NT2/D1 (cell line): ENCODE results near the gene DPH7.
A peak's percentile ranks its signal among the peaks of the same experiment; 100 is the strongest.

Experiments used
- DNase-seq: peaks from one replicate; pipeline ENCODE4 v3.0.0-alpha.2; 2011; ENCODE audit warnings: low read depth, low spot score
- H3K27me3 ChIP-seq: 2 replicates; pipeline ENCODE4 v1.6.0; 2011; ENCODE audit warnings: mild to moderate bottlenecking; ENCODE audit not compliant: insufficient read length, insufficient read depth
- H3K36me3 ChIP-seq: 2 replicates; pipeline ENCODE4 v1.6.1; 2011; ENCODE audit warnings: mild to moderate bottlenecking, low read length, mixed read lengths; ENCODE audit not compliant: insufficient read depth, insufficient read length
- H3K4me1 ChIP-seq: 2 replicates; pipeline ENCODE4 v1.5.1; 2011; ENCODE audit not compliant: insufficient read depth, insufficient read length
- H3K4me3 ChIP-seq: 2 replicates; pipeline ENCODE4 v1.5.1; 2011; ENCODE audit warnings: low read depth; ENCODE audit not compliant: insufficient read length
- H3K9ac ChIP-seq: 2 replicates; pipeline ENCODE4 v1.6.0; 2011; ENCODE audit warnings: low read depth; ENCODE audit not compliant: insufficient read length
- H3K9me3 ChIP-seq: 2 replicates; pipeline ENCODE4 v1.5.1; 2011; ENCODE audit warnings: mild to moderate bottlenecking, low read length; ENCODE audit not compliant: insufficient read depth
- SUZ12 ChIP-seq: IDR thresholded peaks from 2 replicates; pipeline ENCODE4 v1.6.1; 2011; ENCODE audit not compliant: insufficient read length, insufficient read depth; ENCODE audit errors: extremely low read depth
- YY1 ChIP-seq: IDR thresholded peaks from 2 replicates; pipeline ENCODE4 v1.6.1; 2011; ENCODE audit not compliant: insufficient read length, insufficient read depth
- ZNF274 ChIP-seq: IDR thresholded peaks from 2 replicates; pipeline ENCODE4 v1.6.1; 2011; ENCODE audit warnings: mild to moderate bottlenecking, low read depth, low read length

The DPH7 gene

DNA sequence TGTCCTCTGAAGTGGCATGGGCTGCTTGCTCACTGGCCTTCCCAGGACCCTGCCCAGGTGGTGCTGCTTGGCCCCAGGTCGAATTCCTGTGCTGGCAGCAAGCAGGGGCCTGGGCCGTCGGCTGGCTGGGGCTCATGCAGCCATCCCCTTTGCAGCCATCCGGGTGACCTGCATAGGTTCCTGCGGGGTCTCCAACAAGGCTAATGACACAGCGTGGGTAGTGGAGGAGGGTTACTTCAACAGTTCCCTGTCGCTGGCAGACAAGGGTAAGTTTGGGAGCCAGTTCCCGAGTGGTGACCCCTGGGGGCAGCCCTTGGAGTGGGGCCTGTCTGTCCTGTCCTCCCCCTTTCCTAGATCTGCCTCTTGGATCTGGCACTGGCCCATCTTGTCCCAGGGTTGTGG is 34.0 kb upstream of the DPH7 start:
- H3K27me3 ChIP-seq, result no peaks in the 10 kb centered on the region
- peaks cover 33% of the 10 kb centered on the region for H3K4me1 ChIP-seq
- no peak overlapping the region for H3K9ac ChIP-seq
- H3K4me3 ChIP-seq, result no peak overlapping the region
- DNase-seq, result no peak
- TF ChIP-seq YY1, result no peak
- H3K9me3 ChIP-seq, result no peaks in the 10 kb centered on the region
- peaks cover 53% of the 10 kb centered on the region for H3K36me3 ChIP-seq

DNA sequence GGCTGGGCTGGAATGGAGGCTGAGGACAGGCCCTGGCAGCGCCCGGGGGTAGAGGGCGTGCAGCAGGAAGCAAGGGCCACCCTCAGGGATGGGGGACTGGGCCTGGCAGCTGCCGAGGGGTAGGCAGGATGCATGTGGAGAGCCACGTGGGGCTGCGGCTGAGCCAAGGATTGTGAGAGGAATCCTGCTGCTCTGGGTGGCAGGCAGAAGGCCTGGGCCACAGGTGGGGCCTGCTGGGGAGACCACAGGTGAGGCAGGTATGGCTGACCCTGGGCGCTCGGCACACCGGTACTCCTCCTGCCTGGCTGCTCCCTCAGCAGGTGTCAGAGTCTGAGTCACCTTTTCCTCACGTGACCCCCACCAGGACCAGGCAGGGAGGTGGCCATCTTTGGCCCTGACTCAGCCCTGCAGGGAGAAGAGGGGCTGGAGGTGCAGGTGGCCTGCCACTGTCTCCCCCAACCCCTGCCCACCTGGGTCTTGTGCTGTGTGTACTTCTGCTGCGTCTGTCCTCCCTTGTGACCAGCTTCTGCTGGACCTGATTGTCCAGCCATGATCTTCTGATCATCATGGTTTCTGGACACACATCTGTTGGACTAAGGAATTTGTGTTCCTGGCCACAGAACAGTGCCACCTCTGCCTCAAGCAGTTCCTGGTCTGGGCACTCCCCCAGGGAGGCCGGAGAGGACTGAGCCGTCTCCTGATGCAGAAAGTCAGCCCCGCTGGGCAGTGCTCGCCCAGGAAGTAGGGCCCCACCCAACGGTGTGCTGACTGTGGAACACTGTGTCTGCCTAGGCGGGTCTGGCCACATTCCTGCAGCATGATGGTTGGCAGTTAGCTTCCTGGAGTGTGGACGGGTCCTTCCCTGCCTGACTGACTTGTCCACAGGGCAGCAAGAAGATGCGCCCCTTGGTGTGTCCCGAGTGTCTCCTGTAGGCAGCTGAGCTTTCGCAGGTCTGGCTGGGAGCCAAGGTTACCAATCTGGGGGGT is 33.2 kb upstream of the DPH7 start:
- H3K4me3 ChIP-seq, result no peak overlapping the region
- TF ChIP-seq SUZ12 (no peak), ZNF274 (no peak), YY1 (no peak)
- no peak for DNase-seq
- peaks cover 3% of the 10 kb centered on the region for H3K27me3 ChIP-seq
- H3K9ac ChIP-seq, result peak overlapping the region; percentile 2
- peaks cover 45% of the 10 kb centered on the region for H3K36me3 ChIP-seq
- peaks cover 38% of the 10 kb centered on the region for H3K4me1 ChIP-seq
- no peaks in the 10 kb centered on the region for H3K9me3 ChIP-seq

DNA sequence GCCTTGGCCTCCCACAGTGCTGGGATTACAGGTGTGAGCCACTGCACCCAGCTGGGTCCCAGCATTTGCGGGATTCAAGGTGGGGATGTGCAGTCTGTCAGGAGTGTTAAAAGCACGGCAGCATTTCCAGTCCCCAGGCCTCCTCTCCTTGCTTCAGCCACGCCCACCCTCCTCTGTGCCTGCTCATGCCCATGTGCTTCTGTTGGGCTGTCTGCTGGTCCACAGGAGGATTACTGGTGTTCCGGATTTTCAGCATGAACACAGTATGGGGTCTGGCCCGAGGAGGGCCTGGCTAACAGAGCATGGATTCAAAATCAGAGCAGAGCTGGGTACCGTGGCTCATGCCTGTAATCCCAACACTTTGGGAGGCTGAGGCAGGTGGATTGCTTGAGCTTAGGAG is 32.2 kb upstream of the DPH7 start:
- Histone ChIP-seq H3K4me1 (peaks cover 45% of the 10 kb centered on the region), H3K9me3 (no peaks in the 10 kb centered on the region), H3K4me3 (no peak overlapping the region), H3K36me3 (peaks cover 36% of the 10 kb centered on the region), H3K9ac (peak overlapping the region; percentile 42), H3K27me3 (peaks cover 12% of the 10 kb centered on the region)
- TF ChIP-seq SUZ12 (no peak), ZNF274 (no peak), YY1 (no peak)
- no peak for DNase-seq

DNA sequence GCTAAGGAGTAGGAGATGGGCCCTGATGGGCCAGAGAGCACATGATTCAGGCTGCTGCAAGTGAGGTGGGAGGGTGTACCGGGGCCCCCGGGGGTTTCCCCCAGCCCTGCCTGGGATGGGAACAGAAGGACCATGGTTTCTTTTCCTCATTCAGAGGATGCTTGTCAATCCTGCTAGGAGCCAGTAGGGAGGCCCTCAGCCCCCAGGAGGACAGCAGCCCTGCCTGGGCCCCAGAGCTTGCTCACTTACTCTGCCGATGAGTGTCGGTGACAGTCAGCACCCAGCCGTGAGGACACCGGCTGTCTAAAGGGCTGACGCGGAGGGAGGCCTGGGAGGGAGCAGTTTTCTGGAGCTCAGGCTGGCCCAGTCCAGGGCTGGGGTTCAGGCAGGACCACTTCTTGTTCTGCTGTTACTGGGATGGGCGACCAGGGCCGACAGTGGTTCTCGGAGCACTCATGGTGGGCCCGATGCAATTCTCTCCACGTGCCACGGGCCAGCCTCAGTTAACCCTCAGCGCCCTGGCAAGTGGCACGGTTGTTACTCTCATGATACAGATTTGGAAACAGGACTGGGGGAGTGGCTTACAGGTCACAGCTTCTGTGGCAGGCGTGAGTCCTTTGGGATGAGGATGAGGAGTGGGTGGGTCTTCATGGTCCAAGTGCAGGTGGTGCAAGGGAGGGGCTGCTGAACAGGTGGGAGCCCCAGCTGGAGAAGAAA is 28.6 kb upstream of the DPH7 start:
- no peak for DNase-seq
- H3K4me1 ChIP-seq, result peaks cover 38% of the 10 kb centered on the region
- no peak for TF ChIP-seq SUZ12
- no peak for TF ChIP-seq ZNF274
- TF ChIP-seq YY1, result no peak
- peaks cover 6% of the 10 kb centered on the region for H3K36me3 ChIP-seq
- no peak overlapping the region for H3K4me3 ChIP-seq
- H3K9ac ChIP-seq, result peak overlapping the region; percentile 15
- H3K9me3 ChIP-seq, result no peaks in the 10 kb centered on the region
- peaks cover 23% of the 10 kb centered on the region for H3K27me3 ChIP-seq

DNA sequence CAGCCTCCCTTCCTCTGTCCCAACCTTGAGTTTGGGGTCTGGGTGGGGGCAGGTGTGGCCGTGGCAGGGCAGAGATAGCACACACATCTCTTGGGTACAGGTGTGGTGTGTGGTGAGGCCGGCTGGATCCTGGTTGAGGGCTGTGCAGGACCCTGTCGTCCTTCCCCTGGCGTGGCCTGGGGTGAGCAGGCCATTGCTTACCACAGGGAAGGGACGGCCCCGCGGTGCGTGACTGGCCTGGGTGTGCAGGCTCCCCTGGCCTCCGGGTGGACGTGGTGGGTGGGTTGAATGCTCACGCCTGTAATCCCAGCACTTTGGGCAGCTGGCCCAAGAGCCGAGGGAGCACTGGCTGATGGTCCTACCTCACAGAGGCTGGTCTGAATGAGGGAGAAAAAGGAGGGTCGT is 28.0 kb upstream of the DPH7 start:
- peaks cover 35% of the 10 kb centered on the region for H3K4me1 ChIP-seq
- DNase-seq, result no peak
- no peak for TF ChIP-seq ZNF274
- TF ChIP-seq YY1, result no peak
- no peak for TF ChIP-seq SUZ12
- peak overlapping the region; percentile 90 for H3K9ac ChIP-seq
- peak overlapping the region; percentile 69 for H3K4me3 ChIP-seq
- H3K27me3 ChIP-seq, result peaks cover 23% of the 10 kb centered on the region
- no peaks in the 10 kb centered on the region for H3K9me3 ChIP-seq
- H3K36me3 ChIP-seq, result peaks cover 6% of the 10 kb centered on the region

DNA sequence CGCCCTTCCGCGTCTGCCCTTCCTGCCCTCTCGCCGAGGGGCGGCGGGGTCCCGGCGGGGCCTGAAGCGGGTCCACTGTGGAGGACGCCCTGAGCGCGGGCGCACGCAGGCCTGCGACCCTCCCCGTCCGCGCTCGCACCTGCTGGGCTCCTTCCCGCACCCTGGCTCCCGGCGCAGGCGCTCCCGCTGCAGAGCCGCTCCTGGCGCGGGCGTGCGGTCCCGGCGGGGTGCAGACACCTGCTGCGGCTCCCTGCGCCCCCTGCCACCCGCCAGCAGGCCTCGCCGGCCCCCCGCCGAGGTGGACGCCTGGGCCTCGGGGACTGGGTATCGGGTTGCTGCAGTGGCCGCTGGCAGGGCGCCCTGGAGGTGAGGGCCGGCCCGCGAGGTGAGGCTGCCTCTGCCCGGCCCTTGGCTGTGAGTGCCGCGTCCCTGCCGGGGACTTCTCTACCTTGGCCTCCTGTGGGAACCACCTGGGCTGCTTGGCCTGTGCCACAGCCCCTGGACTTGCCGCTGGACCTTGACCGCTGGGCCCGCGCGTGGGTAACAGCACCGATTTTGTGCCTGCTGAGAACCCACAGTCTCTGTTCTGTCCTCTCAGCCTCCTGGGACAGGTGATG is 27.4 kb upstream of the DPH7 start:
- no peak for DNase-seq

More for the DNA sequence above, 27.4 kb upstream of the DPH7 start:
- H3K4me1 ChIP-seq, result peaks cover 30% of the 10 kb centered on the region
- H3K9me3 ChIP-seq, result no peaks in the 10 kb centered on the region
- peaks cover 6% of the 10 kb centered on the region for H3K36me3 ChIP-seq
- peak overlapping the region; percentile 69 for H3K4me3 ChIP-seq
- H3K9ac ChIP-seq, result peak overlapping the region; percentile 90
- TF ChIP-seq SUZ12 (no peak), ZNF274 (no peak), YY1 (no peak)
- H3K27me3 ChIP-seq, result peaks cover 23% of the 10 kb centered on the region
